NCI-H2081 (cell line): ENCODE results near the gene VIPAS39.

ENCODE experiments used
- DNase-seq, 2 experiments: peaks; one replicate each; lab custom pipeline; 2025; lab: John Stamatoyannopoulos, UW

Gene VIPAS39

DNA sequence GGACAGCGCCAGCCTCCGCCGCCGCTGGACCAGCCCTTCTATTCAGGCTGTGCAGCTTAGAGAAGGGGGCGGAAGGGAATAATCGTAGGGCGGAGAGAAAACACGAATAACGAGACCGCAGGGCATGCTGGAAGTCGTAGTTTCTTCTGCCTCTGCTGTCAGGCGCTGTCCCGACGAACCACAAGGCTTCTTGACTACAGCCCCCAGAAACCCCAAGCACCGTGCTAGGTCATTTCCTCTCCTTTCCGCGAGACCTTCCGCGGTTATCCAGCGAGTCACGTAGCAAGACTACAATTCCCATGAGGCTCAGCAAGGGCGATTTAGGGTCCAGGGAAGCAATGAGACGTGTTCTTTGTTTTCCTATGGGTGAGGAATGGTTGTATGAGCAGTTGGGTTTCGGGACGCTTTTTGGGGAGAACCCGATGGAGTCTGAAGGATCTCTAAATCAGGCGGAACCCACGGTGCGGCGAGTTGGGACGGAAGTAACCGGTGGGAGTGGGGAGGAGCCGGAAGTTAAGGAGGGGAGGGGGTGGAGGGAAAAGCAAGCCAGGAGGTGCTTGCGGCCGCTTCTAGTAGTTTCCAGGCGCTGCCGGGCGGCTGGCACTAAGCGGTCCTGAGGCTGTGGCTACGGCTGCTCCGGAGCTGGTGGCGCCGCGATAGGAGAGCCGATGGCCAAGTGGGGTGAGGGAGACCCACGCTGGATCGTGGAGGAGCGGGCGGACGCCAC is at the start of gene VIPAS39, which contains the start of gene AHSA1:
Gene VIPAS39, minus strand, starts transcription at position 80 of the 727 bp plus-strand sequence. CDS start 3,499 bp downstream, outside the sequence.
Gene AHSA1, plus strand, starts transcription at position 572 of the 727 bp plus-strand sequence. Its CDS starts 97 bp downstream, at position 669.
- peak; percentile 97 to 99 for DNase-seq

GRCh38 chr14:77505031-77505430 is 47.6 kb upstream of the VIPAS39 start:
- no peak for DNase-seq

- DNase-seq = no peak
These were observed 45.7 kb upstream of the VIPAS39 start for GRCh38 chr14:77503138-77503537.

DNA sequence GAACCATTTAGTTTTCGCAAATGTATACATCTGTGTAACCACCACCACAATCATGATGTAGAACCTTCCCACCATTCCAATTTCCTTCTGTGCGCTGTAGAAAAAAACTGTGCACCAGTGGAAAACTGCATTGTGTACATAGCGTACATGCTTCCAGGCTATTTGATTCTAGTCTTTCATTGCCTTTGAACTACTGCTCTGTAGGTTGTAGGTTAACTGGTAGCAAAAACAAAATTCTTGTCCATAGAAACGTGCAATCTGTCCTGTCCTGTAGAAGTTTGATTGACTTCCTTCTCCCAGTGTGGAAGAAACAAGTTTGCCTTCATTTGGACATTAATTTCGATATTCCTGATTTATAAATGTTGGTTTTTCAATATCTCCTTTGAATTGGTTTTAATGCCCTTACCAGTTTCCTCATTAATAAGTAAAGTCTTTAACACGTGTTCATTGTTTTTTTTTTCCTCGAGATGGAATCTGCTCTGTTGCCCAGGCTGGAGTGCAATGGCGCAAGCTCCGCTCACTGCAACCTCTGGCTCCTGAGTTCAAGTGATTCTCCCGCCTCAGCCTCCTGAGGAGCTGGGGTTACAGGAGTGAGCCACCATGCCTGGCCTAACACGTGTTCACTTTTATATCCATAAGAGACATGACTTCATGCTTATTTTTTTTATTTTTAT is 44.8 kb upstream of the VIPAS39 start:
- DNase-seq = no peak

GRCh38 chr14:77498984-77499527 is 41.7 kb upstream of the VIPAS39 start:
- DNase-seq = no peak

DNA sequence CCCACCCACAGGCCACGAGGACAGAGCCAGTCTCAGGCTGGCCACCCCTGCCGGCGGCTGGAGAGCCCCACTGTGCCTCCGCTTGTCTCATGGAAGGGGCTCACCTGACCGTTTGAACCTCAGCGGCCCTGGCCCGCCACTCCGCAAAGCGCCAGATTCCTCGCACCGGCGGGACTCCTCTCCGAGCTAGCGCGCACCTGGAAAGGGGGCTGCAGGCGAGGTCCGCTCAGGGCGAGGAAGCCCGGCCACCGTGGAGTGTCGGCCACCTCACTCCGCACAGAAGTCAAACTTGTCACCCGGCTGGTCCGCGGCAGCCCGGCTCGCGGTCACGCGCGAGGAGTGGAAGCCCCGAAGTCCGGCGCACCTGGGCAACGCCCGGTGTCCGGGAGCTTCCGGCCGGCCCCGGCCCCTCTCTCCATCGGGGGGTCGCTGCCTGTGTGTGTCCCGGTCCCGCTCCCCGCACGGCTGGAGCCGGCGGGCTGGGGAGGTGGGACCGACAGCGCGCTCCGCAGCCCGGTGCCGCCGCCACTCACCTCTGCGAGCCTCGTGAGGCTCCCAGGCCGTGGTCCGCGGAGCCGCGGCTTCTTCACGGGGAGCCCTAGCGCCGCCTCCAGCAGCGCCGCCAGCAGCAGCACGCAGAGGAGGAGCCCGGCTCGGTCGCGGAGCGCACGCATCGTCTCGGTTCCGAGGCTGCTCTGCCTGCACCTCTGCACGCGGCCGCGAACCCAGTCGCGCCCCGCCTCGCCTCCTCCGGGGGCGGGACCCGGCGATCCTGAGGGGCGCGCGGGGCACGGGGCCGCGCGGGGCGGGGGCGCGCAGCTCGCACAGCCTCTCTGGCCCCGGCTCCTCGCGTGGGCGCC is 40.9 kb upstream of the VIPAS39 start, which contains the start of gene ISM2:
Gene ISM2, minus strand, starts transcription at position 697 of the 860 bp plus-strand sequence. Its CDS starts 23 bp downstream, at position 674.
- DNase-seq = peak; percentile 18 to 44

GRCh38 chr14:77495334-77495733 is 37.9 kb upstream of the VIPAS39 start:
- DNase-seq = no peak

DNA sequence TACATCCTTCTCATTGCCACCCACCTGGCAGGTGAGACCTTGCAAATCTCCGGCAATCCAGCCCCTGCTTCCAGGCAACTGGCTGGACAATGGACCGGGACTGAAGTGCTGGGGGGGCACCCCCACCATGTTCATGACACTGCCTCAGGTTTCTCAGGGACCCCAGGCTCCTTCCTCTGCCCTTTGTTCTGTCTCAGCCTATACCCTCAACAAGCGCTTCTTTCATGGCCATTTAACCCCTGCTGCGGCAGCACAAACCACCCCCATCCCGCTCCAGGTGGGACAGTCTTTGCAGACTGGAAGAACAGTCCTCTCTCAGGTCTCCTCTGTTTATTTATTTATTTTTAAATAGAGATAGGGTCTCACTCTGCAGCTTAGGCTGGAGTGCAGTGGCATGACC is 33.7 kb upstream of the VIPAS39 start:
- DNase-seq = no peak

DNA sequence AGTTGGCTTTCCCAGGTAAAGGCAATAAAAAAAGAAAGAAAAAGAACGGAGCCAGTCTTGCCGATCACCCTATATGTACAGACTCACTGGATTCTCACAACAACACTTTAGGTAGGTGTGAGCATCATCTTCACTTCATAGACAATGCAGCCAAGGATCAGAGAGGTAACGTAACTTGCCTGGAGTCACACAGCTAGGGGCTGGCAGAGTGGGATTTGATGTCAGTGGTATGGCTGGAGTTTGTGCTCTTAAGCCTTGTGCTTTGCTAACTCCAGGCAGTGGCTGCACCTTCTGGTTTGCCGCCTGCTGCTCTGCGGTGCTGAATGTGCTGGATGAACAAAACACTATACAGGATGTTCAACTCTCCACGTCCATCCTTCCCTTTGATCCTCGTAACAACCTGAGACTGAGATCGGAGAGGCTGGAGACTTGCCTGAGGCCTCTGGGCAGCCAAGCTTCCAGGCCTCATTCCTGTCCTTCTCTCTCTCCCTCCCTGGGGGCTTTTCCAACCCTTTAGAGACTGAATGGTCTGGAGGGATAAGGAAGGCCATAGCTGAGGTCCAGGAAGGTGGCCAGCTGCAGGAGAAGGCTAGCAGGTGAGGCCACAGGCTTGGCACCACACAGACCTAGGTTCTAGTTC is 33.1 kb upstream of the VIPAS39 start:
- DNase-seq = no peak

GRCh38 chr14:77489041-77489440 is 31.6 kb upstream of the VIPAS39 start:
- no peak for DNase-seq

GRCh38 chr14:77488558-77488957 is 31.2 kb upstream of the VIPAS39 start:
- DNase-seq = no peak

DNA sequence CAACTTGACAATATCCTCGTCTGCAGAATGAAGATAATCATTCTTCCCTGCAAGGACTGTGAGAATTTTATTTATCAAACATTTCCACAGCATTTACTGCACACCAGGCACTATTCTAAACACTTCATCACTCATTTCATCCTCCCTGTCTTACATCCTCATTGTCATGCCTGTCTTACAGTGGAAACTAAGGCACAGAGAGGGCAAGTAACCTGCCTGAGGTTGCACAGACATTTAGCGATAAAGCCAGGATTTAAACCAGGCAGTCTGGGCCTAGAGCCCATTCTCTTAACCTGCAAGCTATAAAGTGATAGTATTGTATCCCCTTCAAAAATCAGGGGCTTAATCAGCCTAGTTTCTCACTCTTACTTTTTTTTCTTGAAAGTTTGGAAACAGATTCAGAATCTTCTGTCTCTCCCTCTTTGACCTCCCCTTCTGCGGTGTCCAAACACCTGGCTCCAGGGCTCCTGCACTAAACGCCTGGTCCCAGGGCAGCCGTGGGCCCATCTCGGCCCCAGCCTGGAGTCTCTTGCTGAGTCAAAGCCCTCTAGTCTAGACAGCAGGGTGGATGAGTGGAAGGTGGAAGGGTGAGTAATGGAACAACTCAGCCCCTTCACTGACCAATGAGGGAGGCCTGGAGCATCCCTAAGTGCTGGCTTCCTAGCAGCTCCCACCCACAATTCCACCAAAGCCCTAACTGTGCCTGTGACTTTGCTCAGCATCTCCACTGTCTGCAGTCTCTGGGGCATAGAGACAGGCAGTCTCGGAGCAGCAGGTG is 28.7 kb upstream of the VIPAS39 start:
- DNase-seq = no peak

DNA sequence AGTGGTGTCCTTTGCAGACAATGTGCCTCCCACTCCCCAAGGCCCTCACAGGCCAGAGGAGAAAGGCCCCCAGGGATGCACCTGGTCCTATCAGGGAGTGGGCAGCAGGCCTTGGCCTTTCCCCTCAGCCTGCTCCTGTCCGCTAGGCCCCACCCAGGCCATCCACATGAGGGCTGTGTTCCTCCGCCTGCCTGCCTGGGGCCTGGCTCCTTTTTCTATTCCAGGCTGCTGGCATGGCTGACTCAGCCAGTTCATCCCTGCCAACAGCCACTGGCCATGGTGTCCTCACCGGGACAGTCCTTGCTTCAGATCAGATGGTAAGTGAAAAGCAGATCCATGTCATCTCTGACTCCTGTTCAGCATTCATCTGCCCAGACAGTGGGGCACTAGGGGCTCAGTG is 27.9 kb upstream of the VIPAS39 start:
- no peak for DNase-seq

DNA sequence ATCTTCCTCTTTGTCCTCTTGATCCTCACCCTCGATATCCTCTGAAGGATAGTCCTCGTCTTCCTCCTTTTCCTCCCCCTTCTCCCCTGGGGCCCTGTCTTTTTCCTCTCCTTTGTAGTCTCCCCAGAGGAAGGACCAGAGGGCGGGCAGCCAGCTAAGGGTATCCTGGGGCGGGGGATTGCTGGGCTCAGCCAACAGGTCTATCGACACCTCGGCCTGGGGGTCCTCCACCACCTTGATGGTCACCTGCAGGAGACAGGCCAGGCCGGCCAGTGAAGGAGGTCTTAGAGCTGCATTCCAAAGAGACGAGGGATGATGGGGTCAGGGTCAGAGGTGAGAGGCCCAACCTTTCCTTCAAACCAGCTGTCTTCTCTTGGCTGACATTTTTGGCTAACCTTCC is 25.0 kb upstream of the VIPAS39 start:
- DNase-seq = no peak

GRCh38 chr14:77478796-77479195 is 21.4 kb upstream of the VIPAS39 start:
- DNase-seq = no peak

GRCh38 chr14:77478029-77478428 is 20.6 kb upstream of the VIPAS39 start:
- no peak for DNase-seq

GRCh38 chr14:77475432-77476115 is 18.2 kb upstream of the VIPAS39 start:
- DNase-seq = no peak

DNA sequence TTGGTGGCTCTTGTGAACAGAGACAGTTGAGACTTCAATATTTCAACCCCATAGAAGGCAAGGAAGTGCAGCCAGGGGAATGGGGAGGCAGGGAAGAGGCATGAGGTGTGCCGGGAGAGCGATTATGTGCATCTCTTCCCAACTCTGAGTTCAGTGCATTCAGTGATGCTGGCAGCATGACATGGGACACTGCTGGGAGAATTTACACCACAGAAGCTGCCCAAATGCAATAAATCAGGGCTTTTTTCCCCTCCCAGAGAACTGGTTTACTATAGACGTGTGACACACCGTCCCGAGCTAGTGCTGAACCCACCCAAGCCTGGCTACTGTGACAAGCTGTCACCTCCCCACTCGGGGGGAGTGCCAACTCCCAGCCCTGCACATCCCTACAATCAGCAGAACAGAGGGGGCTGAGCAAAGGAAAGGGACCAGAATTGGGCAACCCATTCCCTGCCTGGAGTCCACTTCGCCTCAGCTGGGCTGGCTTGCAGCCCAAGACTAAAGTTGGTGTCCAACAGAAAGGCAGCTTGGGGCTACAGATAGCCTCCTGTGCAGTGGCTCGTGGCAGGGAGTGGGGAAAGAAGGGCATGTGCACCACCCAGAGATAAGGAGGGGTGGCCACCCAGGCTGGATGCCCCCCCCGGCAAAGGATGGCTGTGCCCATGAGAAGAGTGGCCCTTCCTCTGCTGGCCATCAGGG is 17.2 kb upstream of the VIPAS39 start:
- no peak for DNase-seq

DNA sequence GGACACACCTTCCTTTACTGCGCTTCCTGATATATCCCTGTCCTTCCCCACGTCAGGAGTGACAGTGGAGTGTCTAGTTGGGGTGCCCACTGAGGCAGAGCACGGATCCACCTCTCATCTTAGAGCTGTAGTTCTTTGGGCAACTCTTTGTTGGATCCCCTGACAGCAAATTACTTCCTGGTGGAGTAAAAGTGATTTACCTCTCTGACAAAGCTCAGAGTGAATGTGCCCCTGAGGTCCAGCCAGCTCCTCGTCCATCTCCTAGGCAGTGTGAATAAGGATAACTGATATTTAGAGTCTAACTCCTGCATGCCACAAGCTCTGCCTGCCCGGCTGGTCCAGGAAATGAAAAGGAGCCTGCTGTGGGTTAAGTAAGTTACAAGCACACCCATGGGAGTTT is 16.5 kb upstream of the VIPAS39 start:
- no peak for DNase-seq
